Esophagus muscularis mucosa (tissue), 4 donors: ENCODE data around the gene SLC7A14.

Experiments used
- EP300 ChIP-seq: sonication (generic); formaldehyde crosslinking; IDR thresholded peaks from one replicate; pipeline ENCODE4 v1.6.1; 2017; ENCODE audit warnings: antibody characterized with exemption
- POLR2A ChIP-seq: fragments of 450-650 bp; IDR thresholded peaks from one replicate; pipeline ENCODE4 v1.6.1; 2017; ENCODE audit warnings: antibody characterized with exemption, moderate library complexity, mild to moderate bottlenecking, low read depth
- POLR2AphosphoS5 ChIP-seq, 2 donors: sonication (generic); formaldehyde crosslinking; IDR thresholded peaks; one replicate each; pipeline ENCODE4 v1.6.1; 2017; ENCODE audit warnings: antibody characterized with exemption in 2 of 2
- TF ChIP-seq, protein P1 (sequence below), 3 experiments: fragments of 200-600 bp in 2 of 3; fragments of 450-650 bp in 1 of 3; sonication (generic) in 2 of 3; IDR thresholded peaks; one replicate each; pipeline ENCODE4 v1.5.1; 2017 to 2019; ENCODE audit warnings: antibody characterized with exemption in 3 of 3, mild to moderate bottlenecking in 2 of 3, moderate library complexity in 1 of 3

DNA sequence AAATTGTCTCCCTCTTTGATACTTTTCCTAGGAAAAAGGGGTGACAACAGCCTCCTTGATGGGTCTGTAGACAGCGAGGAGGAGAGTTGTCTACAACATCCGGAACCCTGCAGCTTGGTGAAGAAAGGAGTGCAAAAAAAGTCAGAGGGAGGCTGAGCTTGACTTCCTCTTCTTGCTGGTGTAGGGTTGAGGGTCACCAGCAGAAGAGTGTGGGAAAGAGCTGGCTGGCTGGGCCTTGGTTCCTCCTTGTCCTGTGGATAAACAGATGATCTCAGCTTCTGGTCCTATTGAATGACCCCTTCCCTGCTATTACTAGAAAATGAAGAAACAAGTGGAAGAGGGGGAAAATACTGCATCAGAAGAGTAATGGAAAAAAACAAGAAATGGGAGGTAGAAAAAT lies 20.4 kb downstream of the SLC7A14 start:
- TF ChIP-seq, protein P1, sequence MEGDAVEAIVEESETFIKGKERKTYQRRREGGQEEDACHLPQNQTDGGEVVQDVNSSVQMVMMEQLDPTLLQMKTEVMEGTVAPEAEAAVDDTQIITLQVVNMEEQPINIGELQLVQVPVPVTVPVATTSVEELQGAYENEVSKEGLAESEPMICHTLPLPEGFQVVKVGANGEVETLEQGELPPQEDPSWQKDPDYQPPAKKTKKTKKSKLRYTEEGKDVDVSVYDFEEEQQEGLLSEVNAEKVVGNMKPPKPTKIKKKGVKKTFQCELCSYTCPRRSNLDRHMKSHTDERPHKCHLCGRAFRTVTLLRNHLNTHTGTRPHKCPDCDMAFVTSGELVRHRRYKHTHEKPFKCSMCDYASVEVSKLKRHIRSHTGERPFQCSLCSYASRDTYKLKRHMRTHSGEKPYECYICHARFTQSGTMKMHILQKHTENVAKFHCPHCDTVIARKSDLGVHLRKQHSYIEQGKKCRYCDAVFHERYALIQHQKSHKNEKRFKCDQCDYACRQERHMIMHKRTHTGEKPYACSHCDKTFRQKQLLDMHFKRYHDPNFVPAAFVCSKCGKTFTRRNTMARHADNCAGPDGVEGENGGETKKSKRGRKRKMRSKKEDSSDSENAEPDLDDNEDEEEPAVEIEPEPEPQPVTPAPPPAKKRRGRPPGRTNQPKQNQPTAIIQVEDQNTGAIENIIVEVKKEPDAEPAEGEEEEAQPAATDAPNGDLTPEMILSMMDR (IDR thresholded peaks at IDR 0.05): no peak
- no peak for TF ChIP-seq POLR2AphosphoS5 (IDR thresholded peaks at IDR 0.05)
- TF ChIP-seq EP300: no peak
- TF ChIP-seq POLR2A: no peak
